Testis (tissue), 2 donors: ENCODE data around the gene RMDN2.

Source experiments
- POLR2A ChIP-seq: fragments of 450-650 bp; IDR thresholded peaks from one replicate; pipeline ENCODE4 v1.6.1; 2017; ENCODE audit warnings: antibody characterized with exemption, mild to moderate bottlenecking, moderate library complexity
- TF ChIP-seq, protein P1 (sequence below), 3 experiments: fragments of 450-650 bp in 2 of 3; fragments of 200-600 bp in 1 of 3; sonication (generic) in 1 of 3; IDR thresholded peaks; one replicate each; pipeline ENCODE4 v1.5.1; 2016 to 2019; ENCODE audit warnings: antibody characterized with exemption in 3 of 3, mild to moderate bottlenecking in 2 of 3, moderate library complexity in 1 of 3

DNA sequence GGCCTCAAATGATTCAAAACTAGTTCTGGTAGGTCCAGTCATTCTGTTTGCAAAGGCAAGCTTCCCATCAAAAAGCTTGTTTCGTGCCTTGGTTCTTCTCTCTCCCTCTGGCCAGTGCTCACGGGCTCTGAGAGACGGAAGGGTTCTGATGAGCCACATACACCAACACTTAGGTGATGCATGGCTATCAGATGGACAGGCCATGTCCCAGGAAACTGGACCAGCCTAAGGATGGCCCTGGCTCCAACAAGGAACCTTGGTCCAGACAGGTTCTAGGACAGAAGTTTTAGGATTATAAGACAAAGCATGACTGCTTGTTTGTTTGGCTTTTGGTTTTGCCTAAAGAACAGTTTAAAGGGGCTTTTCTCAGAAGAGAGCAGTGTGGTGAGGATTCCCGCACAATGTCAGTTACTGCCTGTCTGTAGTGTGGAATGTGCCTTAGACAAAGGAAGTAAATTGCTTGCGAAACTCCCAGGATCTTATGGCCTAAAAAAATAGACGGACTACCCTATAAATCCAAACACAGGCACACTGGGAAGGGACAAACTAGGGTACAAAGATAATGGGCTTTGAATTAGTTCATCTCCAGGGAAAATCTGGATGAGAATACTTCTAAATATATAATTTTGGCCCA is 140.5 kb downstream of the RMDN2 start:
- TF ChIP-seq, protein P1, sequence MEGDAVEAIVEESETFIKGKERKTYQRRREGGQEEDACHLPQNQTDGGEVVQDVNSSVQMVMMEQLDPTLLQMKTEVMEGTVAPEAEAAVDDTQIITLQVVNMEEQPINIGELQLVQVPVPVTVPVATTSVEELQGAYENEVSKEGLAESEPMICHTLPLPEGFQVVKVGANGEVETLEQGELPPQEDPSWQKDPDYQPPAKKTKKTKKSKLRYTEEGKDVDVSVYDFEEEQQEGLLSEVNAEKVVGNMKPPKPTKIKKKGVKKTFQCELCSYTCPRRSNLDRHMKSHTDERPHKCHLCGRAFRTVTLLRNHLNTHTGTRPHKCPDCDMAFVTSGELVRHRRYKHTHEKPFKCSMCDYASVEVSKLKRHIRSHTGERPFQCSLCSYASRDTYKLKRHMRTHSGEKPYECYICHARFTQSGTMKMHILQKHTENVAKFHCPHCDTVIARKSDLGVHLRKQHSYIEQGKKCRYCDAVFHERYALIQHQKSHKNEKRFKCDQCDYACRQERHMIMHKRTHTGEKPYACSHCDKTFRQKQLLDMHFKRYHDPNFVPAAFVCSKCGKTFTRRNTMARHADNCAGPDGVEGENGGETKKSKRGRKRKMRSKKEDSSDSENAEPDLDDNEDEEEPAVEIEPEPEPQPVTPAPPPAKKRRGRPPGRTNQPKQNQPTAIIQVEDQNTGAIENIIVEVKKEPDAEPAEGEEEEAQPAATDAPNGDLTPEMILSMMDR (IDR thresholded peaks at IDR 0.05) = no peak
- TF ChIP-seq POLR2A = no peak
